Naive B cell (primary cell): Measurements from ENCODE around the gene ANGEL1. TPM values are rescaled to one million over a fixed set of nuclear protein-coding genes. Genes with fewer than 3 reads are reported as not detected.

ENCODE experiments used
- ATAC-seq, 2 donors: fragments of 150-1000 bp; cut with Tn5 transposase; 2 replicates each; pipeline ENCODE4 v1.10.0; 2021; ENCODE audit warnings: low read depth in 2 of 2, mild to moderate bottlenecking in 2 of 2, moderate library complexity in 2 of 2
- DNase-seq: peaks from one replicate; pipeline ENCODE4 v3.0.0; 2022
- H3K27ac Mint-ChIP-seq, 6 donors: one replicate each; pipeline ENCODE4 v1.8.0; 2020 to 2022; ENCODE audit warnings: mild to moderate bottlenecking in 6 of 6, mixed read lengths in 6 of 6, moderate library complexity in 5 of 6, inconsistent platforms in 2 of 6
- H3K27me3 Mint-ChIP-seq, 3 donors: one replicate each; pipeline ENCODE4 v1.8.0; 2021 to 2022; ENCODE audit warnings: mixed read lengths in 3 of 3, mild to moderate bottlenecking in 1 of 3
- H3K36me3 Mint-ChIP-seq, 2 donors: one replicate each; pipeline ENCODE4 v1.8.0; 2020 to 2022; ENCODE audit warnings: mixed read lengths in 2 of 2, inconsistent platforms in 1 of 2, mild to moderate bottlenecking in 1 of 2
- H3K4me1 Mint-ChIP-seq, 3 donors: one replicate each; pipeline ENCODE4 v1.8.0; 2020 to 2022; ENCODE audit warnings: mixed read lengths in 3 of 3, inconsistent platforms in 1 of 3, mild to moderate bottlenecking in 1 of 3, moderate library complexity in 1 of 3
- H3K4me3 Mint-ChIP-seq, 8 donors: one replicate each; pipeline ENCODE4 v1.8.0; 2020 to 2022; ENCODE audit warnings: mild to moderate bottlenecking in 8 of 8, mixed read lengths in 8 of 8, moderate library complexity in 8 of 8, inconsistent platforms in 2 of 8
- H3K9me3 Mint-ChIP-seq, 7 donors: one replicate each; pipeline ENCODE4 v1.8.0; 2020 to 2022; ENCODE audit warnings: mixed read lengths in 7 of 7, mild to moderate bottlenecking in 5 of 7, inconsistent platforms in 2 of 7, moderate library complexity in 1 of 7
- polyA plus RNA-seq, 6 donors: library from polyadenylated mRNA; unstranded; fragments of 300-500 nt; fragmentation: Illumina TruSeq; gene quantifications; one replicate each; pipeline ENCODE4 v1.2.3, GENCODE V29; 2021; ENCODE audit warnings: low read depth in 6 of 6

ANGEL1 gene
- polyA plus RNA-seq, 6 donors from 2014 or later, result 19.6 to 30.1 (median 21.7) TPM

GRCh38 chr14:76832503-76832988 is 19.9 kb upstream of the ANGEL1 start:
- Mint-ChIP-seq H3K9me3 (peaks cover 0 to 1% (median 0%) of the 10 kb centered on the region in 7 donors), H3K4me1 (no peaks in the 10 kb centered on the region), H3K36me3 (no peaks in the 10 kb centered on the region), H3K4me3 (no peak overlapping the region), H3K27me3 (peaks cover 8 to 30% (median 19%) of the 10 kb centered on the region in 3 donors), H3K27ac (no peak overlapping the region)
- ATAC-seq (no peak), DNase-seq (no peak)

GRCh38 chr14:76830556-76830955 is 17.9 kb upstream of the ANGEL1 start:
- DNase-seq (no peak), ATAC-seq (no peak)
- Mint-ChIP-seq H3K4me1 (no peaks in the 10 kb centered on the region), H3K27ac (no peak overlapping the region), H3K27me3 (peaks cover 8 to 23% (median 15%) of the 10 kb centered on the region in 3 donors), H3K4me3 (no peak overlapping the region), H3K9me3 (peaks cover 0 to 1% (median 0%) of the 10 kb centered on the region in 7 donors), H3K36me3 (no peaks in the 10 kb centered on the region)

- no peaks in the 10 kb centered on the region for H3K4me1 Mint-ChIP-seq
- peaks cover 12 to 26% (median 20%) of the 10 kb centered on the region in 3 donors for H3K27me3 Mint-ChIP-seq
- no peak overlapping the region for H3K4me3 Mint-ChIP-seq
- ATAC-seq, result no peak
- H3K27ac Mint-ChIP-seq, result peak overlapping the region in 1 of 6 donors; percentile 49
- peaks cover 0 to 1% (median 0%) of the 10 kb centered on the region in 7 donors for H3K9me3 Mint-ChIP-seq
- DNase-seq, result no peak
- no peaks in the 10 kb centered on the region for H3K36me3 Mint-ChIP-seq
Measured at GRCh38 chr14:76829650-76830421, 17.2 kb upstream of the ANGEL1 start.

- H3K9me3 Mint-ChIP-seq, result peaks cover 0 to 1% (median 0%) of the 10 kb centered on the region in 7 donors
- H3K27me3 Mint-ChIP-seq, result peaks cover 9 to 20% (median 14%) of the 10 kb centered on the region in 3 donors
- H3K4me1 Mint-ChIP-seq, result no peaks in the 10 kb centered on the region
- no peak overlapping the region for H3K27ac Mint-ChIP-seq
- ATAC-seq (no peak), DNase-seq (no peak)
- no peak overlapping the region for H3K4me3 Mint-ChIP-seq
- H3K36me3 Mint-ChIP-seq, result no peaks in the 10 kb centered on the region
Measured at GRCh38 chr14:76829013-76829365, 16.3 kb upstream of the ANGEL1 start.

DNA sequence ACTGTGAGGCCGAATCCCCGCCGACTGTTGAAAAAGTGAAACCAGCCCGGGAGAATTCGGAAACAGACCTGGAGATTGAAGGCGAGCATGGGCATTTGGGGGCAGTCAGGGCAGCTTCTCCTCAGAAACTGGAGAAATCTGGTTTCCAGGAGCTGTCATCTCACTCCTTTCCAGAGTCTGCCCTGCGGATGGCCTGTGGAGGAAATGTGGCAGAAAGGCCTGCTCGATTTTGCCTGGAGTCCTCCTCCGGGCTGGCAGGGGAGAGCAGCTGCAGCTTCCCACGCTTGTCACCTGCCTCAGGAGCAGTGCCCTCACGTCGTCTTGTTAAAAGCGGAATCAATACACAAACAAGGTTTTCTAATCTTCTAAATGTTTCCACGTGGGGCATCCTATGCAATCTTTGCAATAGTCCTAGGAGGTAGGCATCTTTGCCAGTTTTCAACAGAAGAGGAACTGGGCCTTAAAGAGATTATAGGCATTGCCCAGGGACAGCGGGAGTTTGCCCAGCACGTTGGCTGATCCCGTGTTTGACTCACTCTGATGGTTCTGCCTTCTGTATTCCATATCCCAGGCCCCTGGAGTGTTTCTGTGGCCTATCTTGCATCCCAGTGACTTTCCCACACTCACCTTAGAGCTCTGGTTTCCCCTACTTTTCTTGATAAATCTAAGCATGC is 15.8 kb upstream of the ANGEL1 start:
- H3K27me3 Mint-ChIP-seq, result peaks cover 7 to 18% (median 12%) of the 10 kb centered on the region in 3 donors
- DNase-seq (no peak), ATAC-seq (no peak)
- no peak overlapping the region for H3K4me3 Mint-ChIP-seq
- H3K9me3 Mint-ChIP-seq, result peaks cover 0 to 1% (median 0%) of the 10 kb centered on the region in 7 donors
- no peaks in the 10 kb centered on the region for H3K36me3 Mint-ChIP-seq
- H3K4me1 Mint-ChIP-seq, result no peaks in the 10 kb centered on the region
- no peak overlapping the region for H3K27ac Mint-ChIP-seq

DNA sequence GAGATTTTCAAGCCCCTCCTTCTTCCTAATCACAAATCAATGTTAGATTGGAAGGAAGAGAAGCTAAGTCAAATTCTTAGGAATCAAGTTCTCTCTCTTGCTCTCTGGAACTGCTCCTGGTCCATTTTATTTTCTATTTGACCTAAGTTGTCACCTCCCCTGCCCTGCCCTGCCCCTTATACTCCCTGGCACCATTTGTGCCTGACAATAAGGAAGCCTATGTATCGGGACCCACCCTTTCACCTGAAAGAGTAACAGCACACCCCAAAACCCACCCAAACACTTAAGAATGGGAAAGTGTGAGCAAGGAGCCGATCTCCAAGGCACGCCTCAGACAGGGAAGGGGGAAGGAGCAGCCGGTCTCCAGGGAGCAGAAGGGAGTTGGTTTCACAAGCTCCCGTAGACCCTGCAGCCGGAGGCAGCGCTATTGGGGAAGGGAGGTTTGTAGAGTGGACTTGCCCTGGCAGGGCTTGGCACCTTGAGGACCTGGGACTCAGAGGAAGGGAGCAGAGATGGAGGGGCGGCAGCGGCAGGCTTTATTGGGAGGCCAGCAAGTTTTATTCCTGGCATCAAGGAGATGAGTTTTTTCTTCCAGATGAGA is 15.1 kb upstream of the ANGEL1 start:
- no peaks in the 10 kb centered on the region for H3K4me1 Mint-ChIP-seq
- H3K4me3 Mint-ChIP-seq, result no peak overlapping the region
- H3K9me3 Mint-ChIP-seq, result peaks cover 0 to 1% (median 0%) of the 10 kb centered on the region in 7 donors
- ATAC-seq (no peak), DNase-seq (no peak)
- peaks cover 12 to 19% (median 16%) of the 10 kb centered on the region in 3 donors for H3K27me3 Mint-ChIP-seq
- H3K27ac Mint-ChIP-seq, result peak overlapping the region in 1 of 6 donors; percentile 91
- no peaks in the 10 kb centered on the region for H3K36me3 Mint-ChIP-seq

GRCh38 chr14:76826122-76826521 is 13.4 kb upstream of the ANGEL1 start, which contains the start of gene LRRC74A:
TSS of gene LRRC74A (plus strand) at chr14:76826408. CDS start at chr14:76826698, 290 bp downstream.
- Mint-ChIP-seq H3K27ac (no peak within 1 kb of the TSS), H3K27me3 (peaks cover 13 to 19% (median 17%) of the 10 kb centered on the region in 3 donors), H3K4me1 (no peaks in the 10 kb centered on the region), H3K4me3 (no peak within 1 kb of the TSS), H3K9me3 (no peaks in the 10 kb centered on the region), H3K36me3 (no peaks in the 10 kb centered on the region)
- DNase-seq (no peak), ATAC-seq (no peak)

GRCh38 chr14:76820700-76821099 is 8.0 kb upstream of the ANGEL1 start:
- no peak overlapping the region for H3K27ac Mint-ChIP-seq
- H3K9me3 Mint-ChIP-seq, result no peaks in the 10 kb centered on the region
- H3K4me3 Mint-ChIP-seq, result no peak overlapping the region
- H3K27me3 Mint-ChIP-seq, result peaks cover 18 to 23% (median 21%) of the 10 kb centered on the region in 3 donors
- no peak for DNase-seq
- ATAC-seq, result no peak
- no peaks in the 10 kb centered on the region for H3K36me3 Mint-ChIP-seq
- no peaks in the 10 kb centered on the region for H3K4me1 Mint-ChIP-seq

DNA sequence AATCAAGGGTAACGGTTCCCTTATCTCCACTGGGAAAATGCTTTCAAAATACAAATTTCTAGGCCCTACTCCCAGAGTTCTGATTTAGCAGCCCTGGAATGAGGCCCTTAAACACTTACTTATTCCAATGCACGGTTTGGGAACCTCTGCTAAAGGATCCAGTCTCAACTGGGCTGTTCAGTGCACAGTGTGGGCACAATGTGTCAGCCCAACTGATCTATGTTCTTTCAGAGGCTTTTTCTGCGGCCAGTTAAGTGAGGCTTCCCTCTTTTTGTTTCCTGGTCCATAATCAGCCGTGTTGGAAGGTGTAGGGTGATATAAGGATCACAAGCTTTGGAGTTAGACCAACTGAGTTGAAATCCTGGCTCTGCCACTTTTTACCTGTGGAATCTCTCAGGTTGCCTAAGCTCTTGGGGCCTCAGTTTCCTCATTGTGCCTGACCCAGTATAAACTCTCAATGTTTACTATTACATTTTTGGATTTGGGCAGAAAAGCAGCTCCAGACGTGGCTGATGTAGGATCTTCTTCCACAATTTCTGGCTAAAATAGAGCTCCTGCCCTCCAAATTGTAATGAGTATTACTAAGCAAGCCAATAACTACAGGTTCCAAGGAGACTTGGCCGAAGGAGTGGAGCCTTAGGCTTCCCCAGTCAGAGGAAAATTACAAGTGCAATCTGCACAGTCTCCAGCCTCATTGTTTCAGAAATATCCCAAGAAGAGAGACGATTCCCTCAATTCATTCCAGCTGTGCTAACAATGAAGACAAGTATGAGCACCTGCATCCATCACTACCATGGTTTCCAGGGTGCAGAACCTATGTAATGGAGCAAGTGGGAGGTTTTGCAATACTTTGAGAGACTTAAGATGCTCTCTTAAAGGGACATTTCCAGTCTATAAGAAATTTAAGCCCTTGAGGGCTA is 2.3 kb upstream of the ANGEL1 start:
- Mint-ChIP-seq H3K27ac (peak overlapping the region in 2 of 6 donors; percentile 27 to 55), H3K27me3 (peaks cover 0 to 7% (median under 1%) of the 10 kb centered on the region in 3 donors), H3K9me3 (no peaks in the 10 kb centered on the region), H3K36me3 (no peaks in the 10 kb centered on the region), H3K4me3 (no peak overlapping the region), H3K4me1 (peaks cover 26 to 27% (median 26%) of the 10 kb centered on the region in 3 donors)
- DNase-seq (no peak), ATAC-seq (no peak)

DNA sequence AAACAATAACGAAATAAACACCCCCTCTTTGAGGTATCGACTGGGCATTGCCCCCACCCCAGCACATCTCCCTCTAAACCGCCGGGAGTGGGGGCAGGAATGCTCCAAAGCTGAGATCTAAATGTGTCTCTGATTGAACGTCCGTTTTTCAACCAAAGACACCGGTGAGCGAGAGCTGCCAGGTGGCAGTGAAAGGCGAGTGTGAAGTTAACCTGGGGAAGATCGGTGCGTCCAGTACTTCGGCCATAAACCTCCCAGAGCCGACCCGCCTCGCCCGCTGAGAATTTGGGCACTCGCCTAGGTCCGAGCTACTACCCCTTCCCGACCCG is 625 bp downstream of the ANGEL1 start:
- peak; percentile 4 to 9 for ATAC-seq
- no peak for DNase-seq
- Mint-ChIP-seq H3K4me3 (peak overlapping the region; percentile 80 to 97 (median 94)), H3K27me3 (no peaks in the 10 kb centered on the region), H3K4me1 (peaks cover 26 to 35% (median 33%) of the 10 kb centered on the region in 3 donors), H3K36me3 (peaks cover 4 to 9% of the 10 kb centered on the region in 2 donors), H3K9me3 (no peaks in the 10 kb centered on the region), H3K27ac (peak overlapping the region; percentile 53 to 97 (median 94))

DNA sequence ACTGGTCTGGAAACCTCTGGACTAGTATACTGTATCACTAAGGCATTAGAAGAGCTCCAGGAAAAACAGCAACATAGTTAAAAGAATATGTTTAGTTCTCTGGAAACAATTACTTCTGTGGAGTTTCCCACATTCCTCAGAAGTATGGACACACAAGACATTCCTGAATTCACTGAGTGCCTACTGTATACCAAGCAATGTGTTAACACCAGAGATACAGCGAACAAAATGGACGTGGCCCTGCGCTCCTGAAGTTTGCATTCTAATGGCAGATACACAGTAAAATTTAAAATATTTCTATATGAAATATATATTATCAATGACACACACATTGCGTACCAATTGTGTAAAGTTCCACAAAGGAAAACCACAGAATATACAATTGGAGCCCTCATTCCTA is 1.1 kb downstream of the ANGEL1 start:
- peaks cover 26 to 35% (median 33%) of the 10 kb centered on the region in 3 donors for H3K4me1 Mint-ChIP-seq
- no peaks in the 10 kb centered on the region for H3K27me3 Mint-ChIP-seq
- peak overlapping the region; percentile 80 to 97 (median 94) for H3K4me3 Mint-ChIP-seq
- ATAC-seq, result no peak
- H3K9me3 Mint-ChIP-seq, result no peaks in the 10 kb centered on the region
- H3K36me3 Mint-ChIP-seq, result peaks cover 8 to 11% of the 10 kb centered on the region in 2 donors
- H3K27ac Mint-ChIP-seq, result peak overlapping the region in 4 of 6 donors; percentile 53 to 97 (median 94)
- DNase-seq, result no peak

DNA sequence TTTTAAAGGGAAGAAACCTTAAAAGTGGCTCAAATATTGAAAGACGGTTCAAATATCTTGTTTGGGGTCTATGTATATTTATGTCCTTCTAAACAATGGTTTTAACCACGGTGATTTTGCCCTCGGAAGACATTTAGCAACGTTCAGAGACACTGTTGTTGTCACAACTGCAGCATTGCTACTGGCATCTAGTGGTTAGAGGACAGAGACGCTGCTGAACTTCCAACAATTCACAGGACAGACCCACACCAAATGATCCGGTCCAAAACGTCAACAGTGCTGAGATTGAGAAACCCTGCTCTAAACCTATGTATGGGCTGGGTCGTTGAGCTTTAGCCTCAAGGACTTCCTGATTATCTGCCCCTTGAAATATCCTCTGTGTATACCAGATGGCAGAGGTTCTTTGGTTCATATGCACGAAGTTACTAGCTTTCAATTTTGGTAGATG is 1.7 kb downstream of the ANGEL1 start:
- ATAC-seq, result peak in 1 of 2 donors; percentile 3
- H3K4me1 Mint-ChIP-seq, result peaks cover 26 to 35% (median 33%) of the 10 kb centered on the region in 3 donors
- peaks cover 8 to 12% of the 10 kb centered on the region in 2 donors for H3K36me3 Mint-ChIP-seq

More for the DNA sequence above, 1.7 kb downstream of the ANGEL1 start:
- DNase-seq, result no peak
- Mint-ChIP-seq H3K4me3 (peak overlapping the region; percentile 49 to 97 (median 87)), H3K27ac (peak overlapping the region in 4 of 6 donors; percentile 18 to 75 (median 56)), H3K9me3 (no peaks in the 10 kb centered on the region), H3K27me3 (no peaks in the 10 kb centered on the region)
